Measurements from ENCODE around the gene CD164L2.

CD164L2 gene

GRCh38 chr1:27341525-27342252, 41.4 kb downstream of the CD164L2 start, which contains the start of gene SYTL1:
Gene SYTL1, plus strand, starts transcription at chr1:27342022. Its CDS starts 3,313 bp downstream, at chr1:27345335.
- no peak for TF ChIP-seq CTCF (conservative IDR thresholded peaks at IDR 0.05; ENCODE audit: low read depth, low read length)
- no peak within 1 kb of the TSS for H3K27ac ChIP-seq
- H3K79me2 ChIP-seq (ENCODE audit: insufficient read depth, low read depth), result no peaks in the 10 kb centered on the region
- no peak within 1 kb of the TSS for H3K4me2 ChIP-seq
- H4K20me1 ChIP-seq (ENCODE audit: insufficient read depth), result no peaks in the 10 kb centered on the region
- H3K9ac ChIP-seq, result no peak within 1 kb of the TSS
- H3K4me1 ChIP-seq (ENCODE audit: low read depth, poor library complexity, severe bottlenecking), result no peaks in the 10 kb centered on the region
- H2AFZ ChIP-seq (ENCODE audit: low read depth), result no peak within 1 kb of the TSS
- H3K36me3 ChIP-seq (ENCODE audit: insufficient read depth), result no peaks in the 10 kb centered on the region
- H3K4me3 ChIP-seq (IDR thresholded peaks at IDR 0.05; ENCODE audit: insufficient read depth, low read depth, low read length), result no peak within 1 kb of the TSS
- H3K27me3 ChIP-seq (ENCODE audit: insufficient read depth, low read depth), result no peaks in the 10 kb centered on the region

DNA sequence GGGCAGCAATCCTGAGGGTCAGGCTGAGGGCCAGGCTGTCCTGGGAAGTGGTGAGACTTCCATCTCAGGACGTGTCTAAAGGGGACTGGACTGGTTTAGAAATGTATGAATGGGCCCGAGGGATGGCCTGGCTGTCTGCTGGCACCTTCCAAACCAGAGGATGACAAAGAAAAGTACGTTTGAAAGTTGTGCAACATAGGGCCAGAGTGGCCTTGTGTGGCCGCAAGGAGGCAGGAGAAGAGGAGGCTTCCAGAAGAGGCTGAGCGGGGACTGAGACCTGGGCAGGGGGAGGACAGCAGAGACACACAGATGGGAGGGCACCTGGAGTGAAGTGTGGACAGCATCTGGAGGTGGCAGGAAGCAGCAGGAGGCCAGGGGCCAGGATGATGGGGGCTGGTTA, 43.9 kb downstream of the CD164L2 start:
- Histone ChIP-seq H4K20me1 (ENCODE audit: insufficient read depth) (no peaks in the 10 kb centered on the region), H3K27me3 (ENCODE audit: insufficient read depth, low read depth) (no peaks in the 10 kb centered on the region), H3K4me2 (no peak overlapping the region), H3K4me1 (ENCODE audit: low read depth, poor library complexity, severe bottlenecking) (no peaks in the 10 kb centered on the region), H3K4me3 (IDR thresholded peaks at IDR 0.05; ENCODE audit: insufficient read depth, low read depth, low read length) (no peak overlapping the region), H3K9ac (no peak overlapping the region), H3K79me2 (ENCODE audit: insufficient read depth, low read depth) (no peaks in the 10 kb centered on the region), H3K27ac (no peak overlapping the region), H2AFZ (ENCODE audit: low read depth) (no peak overlapping the region), H3K36me3 (ENCODE audit: insufficient read depth) (no peaks in the 10 kb centered on the region)
- no peak for TF ChIP-seq CTCF (conservative IDR thresholded peaks at IDR 0.05; ENCODE audit: low read depth, low read length)

- Histone ChIP-seq H3K9ac (no peak overlapping the region), H4K20me1 (ENCODE audit: insufficient read depth) (no peaks in the 10 kb centered on the region), H3K36me3 (ENCODE audit: insufficient read depth) (no peaks in the 10 kb centered on the region), H3K79me2 (ENCODE audit: insufficient read depth, low read depth) (no peaks in the 10 kb centered on the region), H3K27me3 (ENCODE audit: insufficient read depth, low read depth) (no peaks in the 10 kb centered on the region), H2AFZ (ENCODE audit: low read depth) (no peak overlapping the region), H3K27ac (no peak overlapping the region), H3K4me2 (no peak overlapping the region), H3K4me3 (IDR thresholded peaks at IDR 0.05; ENCODE audit: insufficient read depth, low read depth, low read length) (no peak overlapping the region), H3K4me1 (ENCODE audit: low read depth, poor library complexity, severe bottlenecking) (no peaks in the 10 kb centered on the region)
- TF ChIP-seq CTCF (conservative IDR thresholded peaks at IDR 0.05; ENCODE audit: low read depth, low read length), result no peak
Measured at GRCh38 chr1:27338751-27339150, 44.4 kb downstream of the CD164L2 start.

GRCh38 chr1:27336756-27337155, 46.4 kb downstream of the CD164L2 start:
- no peak overlapping the region for H3K4me3 ChIP-seq (IDR thresholded peaks at IDR 0.05; ENCODE audit: insufficient read depth, low read depth, low read length)
- no peak overlapping the region for H3K4me2 ChIP-seq
- no peaks in the 10 kb centered on the region for H4K20me1 ChIP-seq (ENCODE audit: insufficient read depth)
- H3K4me1 ChIP-seq (ENCODE audit: low read depth, poor library complexity, severe bottlenecking), result no peaks in the 10 kb centered on the region
- H3K36me3 ChIP-seq (ENCODE audit: insufficient read depth), result no peaks in the 10 kb centered on the region
- no peak overlapping the region for H2AFZ ChIP-seq (ENCODE audit: low read depth)
- no peaks in the 10 kb centered on the region for H3K27me3 ChIP-seq (ENCODE audit: insufficient read depth, low read depth)
- H3K9ac ChIP-seq, result no peak overlapping the region
- H3K27ac ChIP-seq, result no peak overlapping the region
- no peak for TF ChIP-seq CTCF (conservative IDR thresholded peaks at IDR 0.05; ENCODE audit: low read depth, low read length)
- no peaks in the 10 kb centered on the region for H3K79me2 ChIP-seq (ENCODE audit: insufficient read depth, low read depth)

All from KMS-11 (cell line).